Suprapubic skin (tissue), 3 donors: ENCODE measurements around the gene PLK5.

ENCODE experiments used
- EP300 ChIP-seq: sonication (generic); formaldehyde crosslinking; IDR thresholded peaks from one replicate; pipeline ENCODE4 v1.6.1; 2017; ENCODE audit warnings: antibody characterized with exemption
- POLR2A ChIP-seq, 2 donors: fragments of 450-650 bp; IDR thresholded peaks; one replicate each; pipeline ENCODE4 v1.6.1; 2017; ENCODE audit warnings: antibody characterized with exemption in 2 of 2, mild to moderate bottlenecking in 2 of 2, moderate library complexity in 2 of 2
- TF ChIP-seq, protein P1 (sequence below), 2 donors: fragments of 200-600 bp in 1 of 2; fragments of 450-650 bp in 1 of 2; sonication (generic) in 1 of 2; IDR thresholded peaks; one replicate each; pipeline ENCODE4 v1.5.1; 2016 to 2019; ENCODE audit warnings: antibody characterized with exemption in 2 of 2, mild to moderate bottlenecking in 1 of 2, moderate library complexity in 1 of 2

DNA sequence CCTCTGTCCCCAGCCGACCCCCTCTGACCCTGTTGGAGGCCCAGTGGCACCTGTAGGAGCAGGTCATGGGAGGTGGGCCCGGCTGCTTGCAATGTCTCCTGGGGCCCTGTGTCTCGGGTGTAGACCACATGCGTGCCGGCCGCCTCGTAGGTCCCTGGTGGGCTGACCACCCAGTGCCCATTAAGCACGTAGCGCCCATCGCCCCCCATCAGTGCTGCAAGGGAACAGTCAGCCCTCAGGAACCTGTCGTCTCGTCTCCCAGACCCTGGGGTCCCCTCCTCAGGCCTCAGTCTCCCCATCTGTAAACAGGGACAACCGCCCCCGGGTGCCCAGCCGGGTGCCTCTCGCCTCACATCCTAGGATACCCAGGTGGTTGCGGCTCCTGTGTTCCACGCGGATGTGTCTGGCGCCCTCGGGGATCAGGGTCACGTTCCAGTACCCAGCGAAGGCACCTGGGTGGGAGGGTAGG lies 16.7 kb upstream of the PLK5 start:
- TF ChIP-seq, protein P1, sequence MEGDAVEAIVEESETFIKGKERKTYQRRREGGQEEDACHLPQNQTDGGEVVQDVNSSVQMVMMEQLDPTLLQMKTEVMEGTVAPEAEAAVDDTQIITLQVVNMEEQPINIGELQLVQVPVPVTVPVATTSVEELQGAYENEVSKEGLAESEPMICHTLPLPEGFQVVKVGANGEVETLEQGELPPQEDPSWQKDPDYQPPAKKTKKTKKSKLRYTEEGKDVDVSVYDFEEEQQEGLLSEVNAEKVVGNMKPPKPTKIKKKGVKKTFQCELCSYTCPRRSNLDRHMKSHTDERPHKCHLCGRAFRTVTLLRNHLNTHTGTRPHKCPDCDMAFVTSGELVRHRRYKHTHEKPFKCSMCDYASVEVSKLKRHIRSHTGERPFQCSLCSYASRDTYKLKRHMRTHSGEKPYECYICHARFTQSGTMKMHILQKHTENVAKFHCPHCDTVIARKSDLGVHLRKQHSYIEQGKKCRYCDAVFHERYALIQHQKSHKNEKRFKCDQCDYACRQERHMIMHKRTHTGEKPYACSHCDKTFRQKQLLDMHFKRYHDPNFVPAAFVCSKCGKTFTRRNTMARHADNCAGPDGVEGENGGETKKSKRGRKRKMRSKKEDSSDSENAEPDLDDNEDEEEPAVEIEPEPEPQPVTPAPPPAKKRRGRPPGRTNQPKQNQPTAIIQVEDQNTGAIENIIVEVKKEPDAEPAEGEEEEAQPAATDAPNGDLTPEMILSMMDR (IDR thresholded peaks at IDR 0.05) = no peak
- no peak for TF ChIP-seq POLR2A (IDR thresholded peaks at IDR 0.05)
- TF ChIP-seq EP300 = no peak
